Measurements from ENCODE around the gene MCOLN3. TPM values are rescaled to one million over a fixed set of nuclear protein-coding genes. Genes with fewer than 3 reads are reported as not detected.

The MCOLN3 gene
- total and polyA plus RNA-seq, 2 experiments from 2014 or later = 3.5 to 4.4 TPM

- Mint-ChIP-seq H3K36me3 (ENCODE audit: low read depth) (no peaks in the 10 kb centered on the region), H3K9me3 (no peaks in the 10 kb centered on the region), H3K4me1 (no peaks in the 10 kb centered on the region), H3K27me3 (ENCODE audit: insufficient read depth, low read depth, poor library complexity) (no peaks in the 10 kb centered on the region), H3K27ac (no peak overlapping the region), H3K4me3 (no peak overlapping the region)
- Histone ChIP-seq H4K20me1 (replicated peaks; ENCODE audit: insufficient read depth) (no peaks in the 10 kb centered on the region), H3K9me2 (ENCODE audit: insufficient read depth) (no peaks in the 10 kb centered on the region), H3K4me3 (no peak overlapping the region), H3K79me2 (replicated peaks; ENCODE audit: insufficient read depth) (no peaks in the 10 kb centered on the region), H3K4me1 (ENCODE audit: insufficient read depth) (no peaks in the 10 kb centered on the region), H3K4me2 (no peak overlapping the region), H3K36me3 (ENCODE audit: insufficient read depth) (no peaks in the 10 kb centered on the region), H3K27me3 (ENCODE audit: insufficient read depth) (no peaks in the 10 kb centered on the region), H3K27ac (ENCODE audit: low read depth) (no peak overlapping the region), H3F3A (replicated peaks; ENCODE audit: low read depth) (no peaks in the 10 kb centered on the region), H2AFZ (no peak overlapping the region)
- ATAC-seq (no peak), DNase-seq (ENCODE audit: low spot score) (no peak)
- TF ChIP-seq EZH2phosphoT487 (IDR thresholded peaks at IDR 0.05; ENCODE audit: unreplicated experiment) (no peak), STAT1 (IDR thresholded peaks at IDR 0.05; ENCODE audit: unreplicated experiment) (no peak)
Observed at GRCh38 chr1:85033221-85033620, 15.1 kb downstream of the MCOLN3 start.

GRCh38 chr1:85030536-85030935, 17.8 kb downstream of the MCOLN3 start:
- Histone ChIP-seq H3K4me1 (ENCODE audit: insufficient read depth) (no peaks in the 10 kb centered on the region), H3K4me2 (no peak overlapping the region), H3F3A (replicated peaks; ENCODE audit: low read depth) (no peaks in the 10 kb centered on the region), H3K4me3 (no peak overlapping the region), H3K79me2 (replicated peaks; ENCODE audit: insufficient read depth) (no peaks in the 10 kb centered on the region), H3K27ac (ENCODE audit: low read depth) (no peak overlapping the region), H3K9me2 (ENCODE audit: insufficient read depth) (no peaks in the 10 kb centered on the region), H2AFZ (no peak overlapping the region), H4K20me1 (replicated peaks; ENCODE audit: insufficient read depth) (no peaks in the 10 kb centered on the region), H3K36me3 (ENCODE audit: insufficient read depth) (no peaks in the 10 kb centered on the region), H3K27me3 (ENCODE audit: insufficient read depth) (no peaks in the 10 kb centered on the region)
- no peak overlapping the region for H3K4me3 Mint-ChIP-seq
- no peaks in the 10 kb centered on the region for H3K4me1 Mint-ChIP-seq
- H3K27ac Mint-ChIP-seq = no peak overlapping the region
- no peaks in the 10 kb centered on the region for H3K9me3 Mint-ChIP-seq
- H3K27me3 Mint-ChIP-seq (ENCODE audit: insufficient read depth, low read depth, poor library complexity) = no peaks in the 10 kb centered on the region
- H3K36me3 Mint-ChIP-seq (ENCODE audit: low read depth) = no peaks in the 10 kb centered on the region
- no peak for DNase-seq (ENCODE audit: low spot score)
- ATAC-seq = no peak
- TF ChIP-seq REST (IDR thresholded peaks at IDR 0.05; ENCODE audit: unreplicated experiment) (no peak), JUNB (IDR thresholded peaks at IDR 0.05; ENCODE audit: unreplicated experiment) (no peak), POLR2AphosphoS5 (IDR thresholded peaks at IDR 0.05; ENCODE audit: low read depth) (no peak), EZH2 (IDR thresholded peaks at IDR 0.05; ENCODE audit: low read depth, unreplicated experiment) (no peak), ZNF114 (CRISPR knock-in tag; IDR thresholded peaks at IDR 0.05) (no peak), ETS1 (IDR thresholded peaks at IDR 0.05) (no peak), EZH2phosphoT487 (IDR thresholded peaks at IDR 0.05; ENCODE audit: unreplicated experiment) (no peak), CTCF (conservative IDR thresholded peaks at IDR 0.05; ENCODE audit: low read depth in 2 of 2) (no peak), CREB1 (CRISPR knock-in tag; IDR thresholded peaks at IDR 0.05; ENCODE audit: low read depth) (no peak), STAT1 (IDR thresholded peaks at IDR 0.05; ENCODE audit: unreplicated experiment) (no peak), NANOG (IDR thresholded peaks at IDR 0.05; ENCODE audit: borderline replicate concordance) (no peak), ZNF331 (CRISPR knock-in tag; IDR thresholded peaks at IDR 0.05; ENCODE audit: low read depth) (no peak)
